Forelimb muscle (tissue), 1 donor: ENCODE results near the gene ANP32B. TPM values are rescaled to one million over a fixed set of nuclear protein-coding genes. Genes with fewer than 3 reads are reported as not detected.

Source experiments
- DNase-seq: peaks from one replicate; pipeline ENCODE4 v3.0.0-alpha.2; 2013; ENCODE audit warnings: low read depth
- polyA plus RNA-seq: library from polyadenylated mRNA; unstranded; fragments of 120-200 nt; gene quantifications from one replicate; pipeline ENCODE4 v1.2.1, GENCODE V29; 2013; ENCODE audit not compliant: insufficient read length

ANP32B gene
- polyA plus RNA-seq, 1 donor: 123 TPM

- no peak for DNase-seq
Observed at GRCh38 chr9:98031169-98031568, 48.0 kb downstream of the ANP32B start.

GRCh38 chr9:98031935-98032334 is 48.8 kb downstream of the ANP32B start:
- no peak for DNase-seq

- no peak for DNase-seq
Observed at GRCh38 chr9:98034593-98035546, 51.7 kb downstream of the ANP32B start.

GRCh38 chr9:98037357-98037756 is 54.2 kb downstream of the ANP32B start:
- no peak for DNase-seq

GRCh38 chr9:98038958-98039357 is 55.8 kb downstream of the ANP32B start:
- DNase-seq: no peak

GRCh38 chr9:98039607-98040017 is 56.5 kb downstream of the ANP32B start:
- DNase-seq: no peak

GRCh38 chr9:98040212-98040611 is 57.1 kb downstream of the ANP32B start:
- DNase-seq: no peak

- no peak for DNase-seq
Observed at GRCh38 chr9:98043915-98044314, 60.8 kb downstream of the ANP32B start.

GRCh38 chr9:98045234-98046179 is 62.4 kb downstream of the ANP32B start:
- no peak for DNase-seq

- DNase-seq: no peak
Observed at GRCh38 chr9:98046180-98046543, 63.0 kb downstream of the ANP32B start.

GRCh38 chr9:98047002-98047401 is 63.9 kb downstream of the ANP32B start:
- no peak for DNase-seq

GRCh38 chr9:98049288-98050072 is 66.3 kb downstream of the ANP32B start:
- no peak for DNase-seq

GRCh38 chr9:98050351-98050750 is 67.2 kb downstream of the ANP32B start:
- DNase-seq: no peak

- DNase-seq: no peak
Observed at GRCh38 chr9:98054376-98054951, 71.3 kb downstream of the ANP32B start.

- no peak for DNase-seq
Observed at GRCh38 chr9:98056269-98057137, 73.4 kb downstream of the ANP32B start, which contains the start of gene NANS. Gene NANS (plus strand): TSS chr9:98056732. CDS start chr9:98056809, 77 bp downstream.

GRCh38 chr9:98057138-98057799 is 74.1 kb downstream of the ANP32B start:
- no peak for DNase-seq

- DNase-seq: no peak
Observed at GRCh38 chr9:98062161-98062560, 79.0 kb downstream of the ANP32B start.

- no peak for DNase-seq
Observed at GRCh38 chr9:98064623-98065392, 81.7 kb downstream of the ANP32B start.
